ENCODE data around the gene ABLIM1.

The ABLIM1 gene

DNA sequence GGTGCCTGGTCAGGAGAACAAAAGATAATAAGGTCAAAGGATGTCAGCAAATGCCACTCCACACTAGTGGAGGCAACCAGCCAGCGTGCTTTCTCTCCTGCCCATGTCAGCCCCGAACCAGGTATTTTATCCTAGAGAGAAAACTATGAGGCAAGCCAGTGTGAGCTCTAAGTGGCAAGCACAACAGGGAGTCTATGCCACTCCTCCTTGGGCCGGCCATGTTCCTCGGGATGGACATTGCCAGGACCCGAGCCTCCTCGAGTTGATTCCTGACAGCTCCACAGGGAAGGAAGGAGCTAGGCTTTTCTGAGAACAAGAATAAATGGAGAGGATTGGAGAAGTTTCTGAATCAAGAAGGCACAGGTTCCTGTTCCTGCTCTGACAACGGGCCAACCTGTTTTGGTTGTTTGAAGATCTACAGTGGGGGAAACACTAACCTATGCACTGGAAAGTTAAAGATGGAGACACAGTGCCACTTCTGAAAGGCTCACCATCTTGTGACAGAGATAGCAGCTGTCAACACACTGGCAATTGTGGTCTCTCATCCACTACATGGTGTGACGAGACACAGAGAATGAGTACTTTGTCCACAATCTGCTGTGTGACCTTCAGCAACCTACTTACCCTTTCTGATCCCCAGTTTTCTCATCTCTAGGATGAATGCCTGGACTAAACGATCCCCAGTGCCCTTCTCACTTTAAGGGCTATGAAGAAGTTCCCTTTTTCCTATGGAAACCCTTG is 28.8 kb downstream of the ABLIM1 start:
- no peak for DNase-seq
- H3K36me3 ChIP-seq, result no peaks in the 10 kb centered on the region
- H3K4me1 ChIP-seq, result peaks cover 0 to 32% (median 21%) of the 10 kb centered on the region in 4 donors
- peak overlapping the region; percentile 0 to 28 for H3K27ac ChIP-seq
- TF ChIP-seq, protein P1, sequence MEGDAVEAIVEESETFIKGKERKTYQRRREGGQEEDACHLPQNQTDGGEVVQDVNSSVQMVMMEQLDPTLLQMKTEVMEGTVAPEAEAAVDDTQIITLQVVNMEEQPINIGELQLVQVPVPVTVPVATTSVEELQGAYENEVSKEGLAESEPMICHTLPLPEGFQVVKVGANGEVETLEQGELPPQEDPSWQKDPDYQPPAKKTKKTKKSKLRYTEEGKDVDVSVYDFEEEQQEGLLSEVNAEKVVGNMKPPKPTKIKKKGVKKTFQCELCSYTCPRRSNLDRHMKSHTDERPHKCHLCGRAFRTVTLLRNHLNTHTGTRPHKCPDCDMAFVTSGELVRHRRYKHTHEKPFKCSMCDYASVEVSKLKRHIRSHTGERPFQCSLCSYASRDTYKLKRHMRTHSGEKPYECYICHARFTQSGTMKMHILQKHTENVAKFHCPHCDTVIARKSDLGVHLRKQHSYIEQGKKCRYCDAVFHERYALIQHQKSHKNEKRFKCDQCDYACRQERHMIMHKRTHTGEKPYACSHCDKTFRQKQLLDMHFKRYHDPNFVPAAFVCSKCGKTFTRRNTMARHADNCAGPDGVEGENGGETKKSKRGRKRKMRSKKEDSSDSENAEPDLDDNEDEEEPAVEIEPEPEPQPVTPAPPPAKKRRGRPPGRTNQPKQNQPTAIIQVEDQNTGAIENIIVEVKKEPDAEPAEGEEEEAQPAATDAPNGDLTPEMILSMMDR (IDR thresholded peaks at IDR 0.05), result no peak
- H3K9me3 ChIP-seq, result no peaks in the 10 kb centered on the region
- no peaks in the 10 kb centered on the region for H3K27me3 ChIP-seq
- intact Hi-C loops (cut with DNase I; ENCODE audit: low total_unique reads), result no loop called here
- no peak overlapping the region for H3K4me3 ChIP-seq

DNA sequence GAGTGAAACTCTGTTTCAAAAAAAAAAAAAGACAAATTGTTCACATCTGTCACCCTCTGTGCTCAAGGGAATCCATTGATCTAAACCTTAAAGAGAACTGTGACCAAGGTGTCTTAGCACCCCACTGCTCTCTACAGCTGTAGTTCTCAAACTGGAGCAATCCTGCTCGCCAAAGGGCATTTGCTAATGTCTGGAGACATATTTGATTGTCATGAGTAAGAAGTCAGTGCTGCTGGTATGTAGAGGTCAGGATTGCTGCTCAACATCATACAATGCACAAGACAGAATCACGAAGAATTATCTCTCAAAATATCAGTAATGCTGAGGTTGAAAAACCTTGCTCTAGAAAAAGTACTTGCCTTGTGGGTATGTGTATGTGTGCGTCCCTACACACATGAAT is 30.0 kb downstream of the ABLIM1 start:
- intact Hi-C loops (cut with DNase I; ENCODE audit: low total_unique reads), result no loop called here
- no peak overlapping the region for H3K27ac ChIP-seq

DNA sequence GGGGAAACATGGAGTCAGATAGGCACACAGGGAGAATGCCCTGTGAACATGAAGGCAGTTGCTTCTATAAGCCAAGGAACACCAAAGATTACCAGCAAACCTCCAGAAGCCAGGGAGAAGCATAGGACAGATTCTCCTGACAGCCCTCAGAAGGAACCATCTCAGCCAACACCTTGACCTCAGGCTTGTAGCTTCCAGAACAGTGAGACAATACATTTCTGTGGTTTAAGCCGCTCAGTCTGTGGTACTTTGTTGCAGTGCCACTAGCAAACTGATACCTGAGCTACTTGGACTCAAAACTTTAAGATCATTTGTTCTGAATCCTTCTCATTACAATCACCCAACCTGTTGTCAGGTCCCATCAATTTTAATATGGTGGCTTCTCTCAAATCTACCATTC is 31.2 kb downstream of the ABLIM1 start:
- no peak for DNase-seq
- Histone ChIP-seq H3K36me3 (no peaks in the 10 kb centered on the region), H3K4me1 (peaks cover 0 to 26% (median 16%) of the 10 kb centered on the region in 4 donors), H3K27ac (no peak overlapping the region), H3K9me3 (no peaks in the 10 kb centered on the region), H3K4me3 (no peak overlapping the region), H3K27me3 (no peaks in the 10 kb centered on the region)
- intact Hi-C loops (cut with DNase I; ENCODE audit: low total_unique reads), result no loop called here
- TF ChIP-seq, protein P1 (IDR thresholded peaks at IDR 0.05), result no peak

More for the DNA sequence above, 30.0 kb downstream of the ABLIM1 start:
- DNase-seq, result no peak
- Histone ChIP-seq H3K36me3 (no peaks in the 10 kb centered on the region), H3K4me3 (no peak overlapping the region), H3K4me1 (peaks cover 0 to 32% (median 21%) of the 10 kb centered on the region in 4 donors), H3K27me3 (no peaks in the 10 kb centered on the region), H3K9me3 (no peaks in the 10 kb centered on the region)
- TF ChIP-seq, protein P1 (IDR thresholded peaks at IDR 0.05), result no peak

DNA sequence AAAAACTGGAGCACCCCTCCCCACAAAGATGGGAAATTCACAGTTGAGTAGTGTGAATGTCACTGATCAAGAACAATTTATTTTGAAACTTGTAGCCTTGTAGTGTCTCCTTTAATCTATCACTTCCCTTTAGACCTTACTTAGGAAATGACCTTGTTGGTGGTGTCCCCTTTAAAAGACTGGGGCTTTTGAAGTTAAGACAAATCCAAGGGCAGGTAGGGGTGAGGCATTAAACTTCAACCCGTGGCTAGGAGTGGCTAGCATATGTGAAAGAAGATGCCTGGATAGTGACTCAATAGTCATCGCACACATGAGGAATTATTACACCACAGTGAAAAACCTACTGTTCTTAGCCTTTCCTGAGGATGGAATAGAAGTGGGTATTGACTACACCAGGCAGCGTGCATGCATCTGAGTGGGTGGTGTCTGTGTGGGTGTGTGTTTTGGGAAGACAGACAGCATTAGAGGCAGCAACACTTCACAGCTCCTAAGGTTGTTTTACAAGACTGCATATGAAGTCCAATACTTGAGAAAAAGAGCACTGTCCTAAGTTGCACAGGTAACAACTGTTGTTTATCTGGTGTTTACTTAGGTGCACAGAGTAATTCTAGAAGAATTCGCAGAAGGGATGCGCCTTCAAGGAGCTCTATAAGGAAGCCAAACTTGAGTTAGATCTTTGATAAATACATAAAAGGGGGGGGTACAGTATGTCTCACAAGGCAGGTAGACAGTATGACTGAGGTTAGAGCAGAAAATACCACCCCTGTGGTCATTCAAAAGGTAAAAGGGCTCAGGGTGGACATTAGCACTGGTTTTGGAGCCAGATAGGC is 32.9 kb downstream of the ABLIM1 start:
- Histone ChIP-seq H3K4me1 (peaks cover 0 to 25% (median 15%) of the 10 kb centered on the region in 4 donors), H3K4me3 (no peak overlapping the region), H3K9me3 (no peaks in the 10 kb centered on the region), H3K27me3 (no peaks in the 10 kb centered on the region), H3K36me3 (no peaks in the 10 kb centered on the region), H3K27ac (peak overlapping the region in 1 of 2 donors; percentile 27)
- TF ChIP-seq, protein P1 (IDR thresholded peaks at IDR 0.05), result no peak
- intact Hi-C loops (cut with DNase I; ENCODE audit: low total_unique reads), result no loop called here
- no peak for DNase-seq

DNA sequence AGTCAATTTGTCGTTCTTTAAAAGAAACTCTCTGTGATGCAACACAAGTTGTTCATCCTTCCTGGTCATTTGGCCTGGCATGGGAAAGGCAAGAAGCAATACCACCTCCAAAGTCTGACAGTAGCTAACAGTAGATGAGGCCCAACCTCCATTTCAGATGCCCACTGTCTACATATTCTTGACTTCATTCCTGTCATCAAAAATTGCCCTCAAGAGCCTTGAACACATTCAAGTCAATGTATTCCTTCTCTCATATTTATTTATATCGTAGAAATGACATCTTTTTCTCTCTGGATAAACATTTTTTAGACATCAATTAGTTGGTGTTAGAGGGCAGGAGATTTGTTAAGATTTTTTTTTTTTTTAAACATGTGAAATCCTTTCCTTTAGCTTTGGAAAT is 33.7 kb downstream of the ABLIM1 start:
- no peak for DNase-seq
- TF ChIP-seq, protein P1 (IDR thresholded peaks at IDR 0.05), result no peak
- H3K9me3 ChIP-seq, result no peaks in the 10 kb centered on the region
- peaks cover 0 to 32% (median 15%) of the 10 kb centered on the region in 4 donors for H3K4me1 ChIP-seq
- H3K27me3 ChIP-seq, result no peaks in the 10 kb centered on the region
- H3K36me3 ChIP-seq, result no peaks in the 10 kb centered on the region
- intact Hi-C loops (cut with DNase I; ENCODE audit: low total_unique reads), result no loop called here
- peak overlapping the region; percentile 27 to 50 for H3K27ac ChIP-seq
- no peak overlapping the region for H3K4me3 ChIP-seq

Measured in tibial artery (tissue), 4 donors.